HepG2 (cell line): Measurements from ENCODE around the gene S100A13. TPM values are rescaled to one million over a fixed set of nuclear protein-coding genes. Genes with fewer than 3 reads are reported as not detected.

Experiments
- DNMT1 ChIP-seq: sonication (generic); formaldehyde crosslinking; IDR thresholded peaks from 2 replicates; pipeline ENCODE4 v1.5.1; 2020; ENCODE audit warnings: mild to moderate bottlenecking, missing genetic modification reagents
- HDAC1 ChIP-seq: sonication (generic); formaldehyde crosslinking; IDR thresholded peaks from 2 replicates; pipeline ENCODE4 v1.5.1; 2020; ENCODE audit warnings: mild to moderate bottlenecking, missing genetic modification reagents
- KDM6A ChIP-seq: IDR thresholded peaks from 2 replicates; pipeline ENCODE4 v1.6.1; 2016; ENCODE audit warnings: low read depth
- LCORL ChIP-seq, 2 experiments: fragments of 450-650 bp in 1 of 2; sonication (generic) in 1 of 2; formaldehyde crosslinking in 1 of 2; IDR thresholded peaks; 2 replicates each; pipeline versions ENCODE4 v1.5.0 to v1.6.1; 2017 to 2020; ENCODE audit warnings: antibody characterized with exemption in 1 of 2, missing genetic modification reagents in 1 of 2
- NFIB ChIP-seq: sonication (generic); formaldehyde crosslinking; IDR thresholded peaks from 2 replicates; pipeline ENCODE4 v1.9.0; 2021; ENCODE audit warnings: missing genetic modification reagents, mild to moderate bottlenecking, borderline replicate concordance
- RARG ChIP-seq: sonication (generic); formaldehyde crosslinking; IDR thresholded peaks from 2 replicates; pipeline ENCODE4 v1.4.0; 2020; ENCODE audit warnings: low read depth, mild to moderate bottlenecking, missing genetic modification reagents
- ZNF101 ChIP-seq: sonication (generic); formaldehyde crosslinking; IDR thresholded peaks from 2 replicates; pipeline ENCODE4 v1.4.0; 2020; ENCODE audit warnings: mild to moderate bottlenecking, low read depth, missing genetic modification reagents, borderline replicate concordance
- ZNF253 ChIP-seq: sonication (generic); formaldehyde crosslinking; IDR thresholded peaks from 2 replicates; pipeline ENCODE4 v1.8.0; 2022; ENCODE audit warnings: mild to moderate bottlenecking, missing genetic modification reagents, borderline replicate concordance
- ZNF460 ChIP-seq: sonication (generic); formaldehyde crosslinking; IDR thresholded peaks from 2 replicates; pipeline ENCODE4 v1.5.1; 2020; ENCODE audit warnings: missing genetic modification reagents, mild to moderate bottlenecking, borderline replicate concordance
- ZNF615 ChIP-seq: sonication (generic); formaldehyde crosslinking; IDR thresholded peaks from 2 replicates; pipeline ENCODE4 v1.5.0; 2020; ENCODE audit warnings: mild to moderate bottlenecking, missing genetic modification reagents, borderline replicate concordance
- ZNF768 ChIP-seq: sonication (generic); formaldehyde crosslinking; IDR thresholded peaks from 2 replicates; pipeline ENCODE4 v1.4.0; 2020; ENCODE audit warnings: missing genetic modification reagents
- polyA plus RNA-seq, 8 experiments: library from polyadenylated mRNA; depleted of rRNA in 3 of 8; stranded (reverse) in 7 of 8; unstranded in 1 of 8; fragments of >200 nt; fragmentation: Illumina TruSeq in 4 of 8; extraction: Trizol in 4 of 8; gene quantifications; 2 replicates each; pipeline versions ENCODE4 v1.2.1 to v1.2.3, GENCODE V29; 2011 to 2016; ENCODE audit warnings: low read depth in 4 of 8, missing spikeins in 1 of 8, mixed read lengths in 1 of 8; ENCODE audit not compliant: insufficient read depth in 1 of 8
- total RNA-seq, 5 experiments: library from RNA; depleted of rRNA; stranded (reverse); fragments of >200 nt; fragmentation: Illumina TruSeq; extraction: Trizol; gene quantifications; 2 replicates each; pipeline ENCODE4 v1.2.3, GENCODE V29; 2016; ENCODE audit warnings: low read depth in 1 of 5
- TF ChIP-seq, protein P1 (sequence below): sonication (generic); formaldehyde crosslinking; IDR thresholded peaks from 2 replicates; pipeline ENCODE4 v1.8.0; 2022; ENCODE audit warnings: missing genetic modification reagents, mild to moderate bottlenecking, inconsistent platforms, borderline replicate concordance
- TF ChIP-seq, protein P2 (sequence below): sonication (generic); formaldehyde crosslinking; IDR thresholded peaks from 2 replicates; pipeline ENCODE4 v1.5.0; 2020; ENCODE audit warnings: mild to moderate bottlenecking, missing genetic modification reagents
- TF ChIP-seq, protein P3 (sequence below): sonication (generic); formaldehyde crosslinking; conservative IDR thresholded peaks from 2 replicates; pipeline ENCODE4 v1.4.0; 2020; ENCODE audit warnings: missing genetic modification reagents
- TF ChIP-seq, protein P4 (sequence below): sonication (generic); formaldehyde crosslinking; IDR thresholded peaks from 2 replicates; pipeline ENCODE4 v1.4.0; 2020; ENCODE audit warnings: missing genetic modification reagents
- TF ChIP-seq, protein P5 (sequence below): sonication (generic); formaldehyde crosslinking; IDR thresholded peaks from 2 replicates; pipeline ENCODE4 v1.8.0; 2022; ENCODE audit warnings: mild to moderate bottlenecking, missing genetic modification reagents, moderate library complexity
- TF ChIP-seq, protein P6 (sequence below): IDR thresholded peaks from 2 replicates; pipeline ENCODE4 v1.6.1; 2016; ENCODE audit warnings: mild to moderate bottlenecking
- TF ChIP-seq, protein P7 (sequence below): sonication (generic); formaldehyde crosslinking; IDR thresholded peaks from 2 replicates; pipeline ENCODE4 v1.4.0; 2020; ENCODE audit warnings: missing genetic modification reagents, borderline replicate concordance

S100A13 gene
- total and polyA plus RNA-seq, 2 of the 13 experiments (the other 11 are each of a cell fraction or from before 2014, with no cell fraction given) = 89.5 to 172 TPM

DNA sequence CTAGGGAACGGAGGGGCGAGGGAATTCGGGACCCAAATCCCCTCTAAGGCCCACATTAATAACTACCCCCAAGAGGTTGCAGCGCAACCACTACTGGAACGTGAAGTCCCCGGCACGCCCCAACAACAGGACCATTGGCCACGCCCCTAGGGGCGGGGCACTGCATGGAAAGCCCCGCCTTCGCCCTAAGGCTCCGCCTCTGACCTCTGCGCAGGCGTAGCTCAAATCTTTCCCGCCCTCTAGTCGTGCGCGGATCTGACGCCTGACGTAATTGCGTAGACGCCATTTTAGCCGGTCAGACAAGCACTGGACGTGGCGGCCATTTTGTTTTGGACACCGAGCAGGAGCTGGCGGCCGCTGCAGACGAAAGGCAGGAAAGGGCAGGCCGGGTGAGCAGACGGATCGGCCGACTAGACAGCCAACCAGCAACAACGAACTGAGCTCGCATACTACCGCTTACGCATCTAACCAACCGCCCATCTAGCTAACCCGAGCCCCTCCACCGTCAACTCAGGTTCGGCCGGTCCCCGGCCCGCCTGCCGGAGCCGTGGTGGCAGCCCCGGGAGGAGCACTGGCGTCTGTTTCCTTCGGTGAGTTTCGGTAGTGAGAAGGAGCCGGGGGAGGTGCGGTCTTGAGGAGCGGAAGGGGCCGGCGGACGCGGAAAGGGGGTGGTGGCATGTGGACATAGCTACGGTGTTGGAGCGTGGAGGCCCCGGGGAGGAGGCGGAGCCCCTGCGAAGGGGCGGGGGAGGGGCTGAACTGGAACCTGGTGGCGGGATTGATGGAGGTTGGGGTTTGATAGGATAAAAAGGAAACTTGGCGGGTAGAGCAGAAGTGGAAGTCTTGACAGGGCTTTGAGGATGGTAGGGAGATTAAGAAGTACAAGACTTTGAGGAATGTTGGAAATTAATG lies 6.7 kb upstream of the S100A13 start, which contains the start of gene CHTOP (continued):
- TF ChIP-seq, protein P1, sequence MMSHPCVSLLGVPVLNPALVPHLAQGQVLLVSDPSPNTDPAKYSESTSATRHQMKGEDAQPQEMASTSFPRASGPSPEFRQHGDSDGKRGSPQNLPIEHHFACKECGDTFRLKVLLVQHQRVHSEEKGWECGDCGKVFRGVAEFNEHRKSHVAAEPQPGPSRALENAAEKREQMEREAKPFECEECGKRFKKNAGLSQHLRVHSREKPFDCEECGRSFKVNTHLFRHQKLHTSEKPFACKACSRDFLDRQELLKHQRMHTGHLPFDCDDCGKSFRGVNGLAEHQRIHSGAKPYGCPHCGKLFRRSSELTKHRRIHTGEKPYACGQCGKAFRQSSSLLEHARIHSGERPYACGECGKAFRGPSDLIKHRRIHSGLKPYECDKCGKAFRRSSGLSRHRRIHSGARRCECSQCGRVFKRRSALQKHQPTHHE (CRISPR knock-in tag) = peak; percentile 46; the same call in 1 of the 2 replicates
- TF ChIP-seq LCORL (IDR thresholded peaks at IDR 0.05) (no peak), LCORL (CRISPR knock-in tag; IDR thresholded peaks at IDR 0.05) (peak; percentile 83), HDAC1 (CRISPR knock-in tag) (peak; percentile 90), KDM6A (CRISPR knock-in tag) (no peak), NFIB (CRISPR knock-in tag) (no peak), ZNF101 (CRISPR knock-in tag) (0 out of 2 replicates have a peak, but pooled peaks have one; percentile 85), DNMT1 (no peak), ZNF615 (CRISPR knock-in tag) (no peak; the same call in 1 of the 2 replicates), ZNF768 (CRISPR knock-in tag) (no peak; the same call in 1 of the 2 replicates), RARG (CRISPR knock-in tag) (no peak), ZNF460 (CRISPR knock-in tag) (peak; percentile 49; the same call in 1 of the 2 replicates), ZNF253 (CRISPR knock-in tag) (no peak)
- TF ChIP-seq, protein P2, sequence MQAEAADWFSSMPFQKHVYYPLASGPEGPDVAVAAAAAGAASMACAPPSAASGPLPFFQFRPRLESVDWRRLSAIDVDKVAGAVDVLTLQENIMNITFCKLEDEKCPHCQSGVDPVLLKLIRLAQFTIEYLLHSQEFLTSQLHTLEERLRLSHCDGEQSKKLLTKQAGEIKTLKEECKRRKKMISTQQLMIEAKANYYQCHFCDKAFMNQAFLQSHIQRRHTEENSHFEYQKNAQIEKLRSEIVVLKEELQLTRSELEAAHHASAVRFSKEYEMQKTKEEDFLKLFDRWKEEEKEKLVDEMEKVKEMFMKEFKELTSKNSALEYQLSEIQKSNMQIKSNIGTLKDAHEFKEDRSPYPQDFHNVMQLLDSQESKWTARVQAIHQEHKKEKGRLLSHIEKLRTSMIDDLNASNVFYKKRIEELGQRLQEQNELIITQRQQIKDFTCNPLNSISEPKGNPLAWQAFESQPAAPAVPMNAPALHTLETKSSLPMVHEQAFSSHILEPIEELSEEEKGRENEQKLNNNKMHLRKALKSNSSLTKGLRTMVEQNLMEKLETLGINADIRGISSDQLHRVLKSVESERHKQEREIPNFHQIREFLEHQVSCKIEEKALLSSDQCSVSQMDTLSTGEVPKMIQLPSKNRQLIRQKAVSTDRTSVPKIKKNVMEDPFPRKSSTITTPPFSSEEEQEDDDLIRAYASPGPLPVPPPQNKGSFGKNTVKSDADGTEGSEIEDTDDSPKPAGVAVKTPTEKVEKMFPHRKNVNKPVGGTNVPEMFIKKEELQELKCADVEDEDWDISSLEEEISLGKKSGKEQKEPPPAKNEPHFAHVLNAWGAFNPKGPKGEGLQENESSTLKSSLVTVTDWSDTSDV (CRISPR knock-in tag) = no peak
- TF ChIP-seq, protein P3, sequence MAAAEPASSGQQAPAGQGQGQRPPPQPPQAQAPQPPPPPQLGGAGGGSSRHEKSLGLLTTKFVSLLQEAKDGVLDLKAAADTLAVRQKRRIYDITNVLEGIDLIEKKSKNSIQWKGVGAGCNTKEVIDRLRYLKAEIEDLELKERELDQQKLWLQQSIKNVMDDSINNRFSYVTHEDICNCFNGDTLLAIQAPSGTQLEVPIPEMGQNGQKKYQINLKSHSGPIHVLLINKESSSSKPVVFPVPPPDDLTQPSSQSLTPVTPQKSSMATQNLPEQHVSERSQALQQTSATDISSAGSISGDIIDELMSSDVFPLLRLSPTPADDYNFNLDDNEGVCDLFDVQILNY = peak; percentile 95
- TF ChIP-seq, protein P4, sequence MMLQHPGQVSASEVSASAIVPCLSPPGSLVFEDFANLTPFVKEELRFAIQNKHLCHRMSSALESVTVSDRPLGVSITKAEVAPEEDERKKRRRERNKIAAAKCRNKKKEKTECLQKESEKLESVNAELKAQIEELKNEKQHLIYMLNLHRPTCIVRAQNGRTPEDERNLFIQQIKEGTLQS = peak; percentile 12; the same call in 1 of the 2 replicates
- TF ChIP-seq, protein P5, sequence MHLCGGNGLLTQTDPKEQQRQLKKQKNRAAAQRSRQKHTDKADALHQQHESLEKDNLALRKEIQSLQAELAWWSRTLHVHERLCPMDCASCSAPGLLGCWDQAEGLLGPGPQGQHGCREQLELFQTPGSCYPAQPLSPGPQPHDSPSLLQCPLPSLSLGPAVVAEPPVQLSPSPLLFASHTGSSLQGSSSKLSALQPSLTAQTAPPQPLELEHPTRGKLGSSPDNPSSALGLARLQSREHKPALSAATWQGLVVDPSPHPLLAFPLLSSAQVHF (CRISPR knock-in tag) = no peak
- TF ChIP-seq, protein P6, sequence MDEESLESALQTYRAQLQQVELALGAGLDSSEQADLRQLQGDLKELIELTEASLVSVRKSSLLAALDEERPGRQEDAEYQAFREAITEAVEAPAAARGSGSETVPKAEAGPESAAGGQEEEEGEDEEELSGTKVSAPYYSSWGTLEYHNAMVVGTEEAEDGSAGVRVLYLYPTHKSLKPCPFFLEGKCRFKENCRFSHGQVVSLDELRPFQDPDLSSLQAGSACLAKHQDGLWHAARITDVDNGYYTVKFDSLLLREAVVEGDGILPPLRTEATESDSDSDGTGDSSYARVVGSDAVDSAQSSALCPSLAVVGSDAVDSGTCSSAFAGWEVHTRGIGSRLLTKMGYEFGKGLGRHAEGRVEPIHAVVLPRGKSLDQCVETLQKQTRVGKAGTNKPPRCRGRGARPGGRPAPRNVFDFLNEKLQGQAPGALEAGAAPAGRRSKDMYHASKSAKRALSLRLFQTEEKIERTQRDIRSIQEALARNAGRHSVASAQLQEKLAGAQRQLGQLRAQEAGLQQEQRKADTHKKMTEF (CRISPR knock-in tag) = peak; percentile 78
- TF ChIP-seq, protein P7, sequence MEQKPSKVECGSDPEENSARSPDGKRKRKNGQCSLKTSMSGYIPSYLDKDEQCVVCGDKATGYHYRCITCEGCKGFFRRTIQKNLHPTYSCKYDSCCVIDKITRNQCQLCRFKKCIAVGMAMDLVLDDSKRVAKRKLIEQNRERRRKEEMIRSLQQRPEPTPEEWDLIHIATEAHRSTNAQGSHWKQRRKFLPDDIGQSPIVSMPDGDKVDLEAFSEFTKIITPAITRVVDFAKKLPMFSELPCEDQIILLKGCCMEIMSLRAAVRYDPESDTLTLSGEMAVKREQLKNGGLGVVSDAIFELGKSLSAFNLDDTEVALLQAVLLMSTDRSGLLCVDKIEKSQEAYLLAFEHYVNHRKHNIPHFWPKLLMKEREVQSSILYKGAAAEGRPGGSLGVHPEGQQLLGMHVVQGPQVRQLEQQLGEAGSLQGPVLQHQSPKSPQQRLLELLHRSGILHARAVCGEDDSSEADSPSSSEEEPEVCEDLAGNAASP = 0 out of 2 replicates have a peak, but pooled peaks have one; percentile 21
